Osteoblast (primary cell): ENCODE data around the gene POGZ. TPM values are rescaled to one million over a fixed set of nuclear protein-coding genes. Genes with fewer than 3 reads are reported as not detected.
A peak's percentile ranks its signal among the peaks of the same experiment; 100 is the strongest.
"Not testable (repeated sequence)": the region's sequence is repeated elsewhere in the genome, so short reads cannot be mapped to it uniquely, and the experiment has no call there.

ENCODE experiments used
- DNase-seq: peaks from one replicate; pipeline ENCODE4 v3.0.0; 2011; ENCODE audit warnings: low spot score, mixed read lengths; ENCODE audit not compliant: insufficient read length; ENCODE audit errors: missing footprints
- H2AFZ ChIP-seq: 2 replicates; pipeline ENCODE4 v1.6.0; 2011; ENCODE audit warnings: mild to moderate bottlenecking, low read length
- H3K27ac ChIP-seq: 2 replicates; pipeline ENCODE4 v1.5.1; 2011; ENCODE audit warnings: mild to moderate bottlenecking, low read depth, low read length, moderate library complexity
- H3K27me3 ChIP-seq: 2 replicates; pipeline ENCODE4 v1.6.0; 2012; ENCODE audit warnings: mild to moderate bottlenecking, control low read depth, inconsistent platforms, low read length, moderate library complexity; ENCODE audit not compliant: insufficient read depth
- H3K36me3 ChIP-seq: 2 replicates; pipeline ENCODE4 v1.5.1; 2011; ENCODE audit warnings: mild to moderate bottlenecking, low read length, control low read depth, moderate library complexity; ENCODE audit not compliant: insufficient read depth
- H3K4me1 ChIP-seq: 2 replicates; pipeline ENCODE4 v1.5.1; 2011; ENCODE audit warnings: mild to moderate bottlenecking, low read length, control low read depth, moderate library complexity; ENCODE audit not compliant: insufficient read depth
- H3K4me2 ChIP-seq: 2 replicates; pipeline ENCODE4 v1.6.0; 2011; ENCODE audit warnings: mild to moderate bottlenecking, low read length; ENCODE audit not compliant: insufficient read depth
- H3K4me3 ChIP-seq: fragments of 200-600 bp; sonication (generic); 3 replicates; pipeline ENCODE4 v1.5.1; 2012; ENCODE audit warnings: mild to moderate bottlenecking, low read length, inconsistent platforms; ENCODE audit not compliant: insufficient read depth
- H3K79me2 ChIP-seq: 2 replicates; pipeline ENCODE4 v1.6.0; 2012; ENCODE audit warnings: mild to moderate bottlenecking, low read length, control low read depth, inconsistent platforms; ENCODE audit not compliant: insufficient read depth
- H3K9me3 ChIP-seq: 2 replicates; pipeline ENCODE4 v1.5.1; 2011; ENCODE audit warnings: low read depth, low read length, control low read depth
- H4K20me1 ChIP-seq: 2 replicates; pipeline ENCODE4 v1.6.0; 2012; ENCODE audit warnings: mild to moderate bottlenecking, low read length, control low read depth; ENCODE audit not compliant: insufficient read depth
- total RNA-seq: library from RNA; depleted of rRNA; stranded (reverse); fragments of >200 nt; gene quantifications from 2 replicates; pipeline ENCODE4 v1.2.3, GENCODE V29; 2012
- TF ChIP-seq, protein P1 (sequence below): IDR thresholded peaks from 2 replicates; pipeline ENCODE4 v1.5.1; 2011; ENCODE audit warnings: mild to moderate bottlenecking, low read depth, low read length, moderate library complexity; ENCODE audit errors: extremely low read depth

The POGZ gene
- total RNA-seq, 1 donor, result 26.8 TPM

DNA sequence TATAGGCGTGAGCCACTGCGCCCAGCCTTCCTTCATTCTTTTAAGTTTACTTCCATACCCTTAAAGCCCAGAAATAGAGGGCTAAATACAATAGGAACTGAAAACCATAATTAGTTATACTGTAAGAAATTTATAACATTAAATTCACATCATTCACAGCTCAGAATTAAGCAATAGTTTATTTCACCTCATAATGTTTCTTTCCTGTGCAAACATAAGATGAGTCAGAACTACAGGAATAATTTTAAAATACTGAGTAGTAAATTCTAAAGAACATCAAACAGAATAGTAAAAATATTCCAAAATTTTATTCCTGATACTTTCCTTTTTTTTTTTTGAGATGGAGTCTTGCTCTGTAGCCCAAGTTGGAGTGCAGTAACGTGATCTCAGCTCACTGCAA, 24.1 kb downstream of the POGZ start:
- Histone ChIP-seq H4K20me1 (peaks cover 24% of the 10 kb centered on the region), H3K79me2 (peaks cover 95% of the 10 kb centered on the region), H3K4me2 (no peak overlapping the region), H3K4me1 (peaks cover 10% of the 10 kb centered on the region), H3K27ac (no peak overlapping the region), H2AFZ (no peak overlapping the region), H3K36me3 (peaks cover 4% of the 10 kb centered on the region), H3K9me3 (no peaks in the 10 kb centered on the region), H3K4me3 (no peak overlapping the region), H3K27me3 (no peaks in the 10 kb centered on the region)
- TF ChIP-seq, protein P1, sequence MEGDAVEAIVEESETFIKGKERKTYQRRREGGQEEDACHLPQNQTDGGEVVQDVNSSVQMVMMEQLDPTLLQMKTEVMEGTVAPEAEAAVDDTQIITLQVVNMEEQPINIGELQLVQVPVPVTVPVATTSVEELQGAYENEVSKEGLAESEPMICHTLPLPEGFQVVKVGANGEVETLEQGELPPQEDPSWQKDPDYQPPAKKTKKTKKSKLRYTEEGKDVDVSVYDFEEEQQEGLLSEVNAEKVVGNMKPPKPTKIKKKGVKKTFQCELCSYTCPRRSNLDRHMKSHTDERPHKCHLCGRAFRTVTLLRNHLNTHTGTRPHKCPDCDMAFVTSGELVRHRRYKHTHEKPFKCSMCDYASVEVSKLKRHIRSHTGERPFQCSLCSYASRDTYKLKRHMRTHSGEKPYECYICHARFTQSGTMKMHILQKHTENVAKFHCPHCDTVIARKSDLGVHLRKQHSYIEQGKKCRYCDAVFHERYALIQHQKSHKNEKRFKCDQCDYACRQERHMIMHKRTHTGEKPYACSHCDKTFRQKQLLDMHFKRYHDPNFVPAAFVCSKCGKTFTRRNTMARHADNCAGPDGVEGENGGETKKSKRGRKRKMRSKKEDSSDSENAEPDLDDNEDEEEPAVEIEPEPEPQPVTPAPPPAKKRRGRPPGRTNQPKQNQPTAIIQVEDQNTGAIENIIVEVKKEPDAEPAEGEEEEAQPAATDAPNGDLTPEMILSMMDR, result no peak
- DNase-seq, result peak; percentile 45

DNA sequence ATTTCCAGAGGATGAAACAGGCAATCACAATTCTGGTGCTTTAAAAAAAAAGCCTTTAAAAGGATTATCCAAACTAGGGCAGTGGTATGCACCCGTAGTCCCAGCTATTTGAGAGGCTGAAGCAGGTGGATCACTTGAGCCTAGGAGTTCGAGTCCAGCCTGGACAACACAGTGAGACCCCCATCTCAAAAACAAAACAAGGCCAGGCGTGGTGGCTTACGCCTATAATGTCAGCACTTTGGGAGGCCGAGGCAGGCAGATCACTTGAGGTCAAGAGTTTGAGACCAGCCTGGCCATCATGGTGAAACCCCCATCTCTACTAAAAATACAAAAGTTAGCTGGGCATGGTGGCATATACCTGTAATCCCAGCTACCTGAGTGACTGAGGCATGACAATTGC, 25.5 kb downstream of the POGZ start:
- H3K36me3 ChIP-seq, result peaks cover 12% of the 10 kb centered on the region
- not testable (repeated sequence) for H3K9me3 ChIP-seq, H3K27ac ChIP-seq, DNase-seq, H3K4me3 ChIP-seq, H3K27me3 ChIP-seq, H3K4me2 ChIP-seq, H2AFZ ChIP-seq
- peaks cover 90% of the 10 kb centered on the region for H3K79me2 ChIP-seq
- H3K4me1 ChIP-seq, result peaks cover 10% of the 10 kb centered on the region
- peaks cover 24% of the 10 kb centered on the region for H4K20me1 ChIP-seq

DNA sequence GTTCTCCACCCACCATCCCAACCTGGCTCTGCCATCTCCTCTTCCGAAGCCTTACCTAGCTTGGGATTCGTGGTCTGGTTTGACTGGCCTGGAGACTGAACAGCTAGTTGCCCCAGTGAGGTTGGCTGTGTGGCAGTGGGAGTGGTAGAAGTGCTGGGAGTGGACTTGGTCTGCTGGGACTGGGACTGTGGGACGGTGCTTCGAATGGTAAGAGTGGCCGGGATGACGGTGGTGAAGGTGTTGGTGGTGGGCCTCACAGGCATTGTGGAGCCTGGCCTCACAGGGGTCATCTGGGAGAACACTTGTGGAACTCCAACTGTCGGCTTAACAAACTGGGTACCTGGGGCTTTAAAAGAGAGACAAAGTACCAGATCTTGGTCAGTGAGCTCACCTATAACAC, 31.2 kb downstream of the POGZ start:
- H3K4me1 ChIP-seq, result no peaks in the 10 kb centered on the region
- H3K27me3 ChIP-seq, result no peaks in the 10 kb centered on the region
- peaks cover 41% of the 10 kb centered on the region for H3K79me2 ChIP-seq
- TF ChIP-seq, protein P1, result no peak
- H3K27ac ChIP-seq, result no peak overlapping the region
- no peak overlapping the region for H2AFZ ChIP-seq
- H3K36me3 ChIP-seq, result peaks cover 63% of the 10 kb centered on the region
- no peak overlapping the region for H3K4me3 ChIP-seq
- peaks cover 3% of the 10 kb centered on the region for H4K20me1 ChIP-seq
- DNase-seq, result no peak
- no peaks in the 10 kb centered on the region for H3K9me3 ChIP-seq
- no peak overlapping the region for H3K4me2 ChIP-seq

DNA sequence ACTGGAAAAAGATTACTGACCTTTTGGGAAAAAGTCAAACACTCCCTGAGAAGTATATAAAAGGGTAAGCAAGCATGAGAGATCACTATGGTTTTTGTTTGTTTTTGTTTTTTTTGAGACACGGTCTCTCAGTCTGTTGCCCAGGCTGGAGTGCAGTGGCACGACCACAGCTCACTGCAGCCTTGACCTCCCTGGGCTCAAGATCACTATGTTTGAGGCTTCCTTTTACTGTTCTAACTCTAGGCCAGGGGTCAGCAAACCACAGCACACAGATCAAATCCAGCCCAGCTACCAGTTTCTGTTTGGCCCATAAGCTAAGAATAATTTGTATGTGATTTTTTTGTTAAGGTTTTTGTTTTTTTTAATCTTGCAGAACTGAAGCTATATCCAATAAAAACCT, 34.2 kb downstream of the POGZ start:
- H4K20me1 ChIP-seq, result no peaks in the 10 kb centered on the region
- no peaks in the 10 kb centered on the region for H3K9me3 ChIP-seq
- no peak overlapping the region for H2AFZ ChIP-seq
- no peaks in the 10 kb centered on the region for H3K27me3 ChIP-seq
- DNase-seq, result no peak
- H3K36me3 ChIP-seq, result peaks cover 85% of the 10 kb centered on the region
- H3K4me2 ChIP-seq, result no peak overlapping the region
- H3K4me3 ChIP-seq, result no peak overlapping the region
- no peak overlapping the region for H3K27ac ChIP-seq
- H3K4me1 ChIP-seq, result no peaks in the 10 kb centered on the region
- H3K79me2 ChIP-seq, result peaks cover 12% of the 10 kb centered on the region
- TF ChIP-seq, protein P1, result no peak
